Keratinocyte (primary cell): ENCODE data around the gene PFDN2. TPM values are rescaled to one million over a fixed set of nuclear protein-coding genes. Genes with fewer than 3 reads are reported as not detected.

Experiments used
- DNase-seq: peaks from one replicate; pipeline ENCODE4 v3.0.0-alpha.2; 2011; ENCODE audit warnings: low read depth, missing footprints, low spot score
- FAIRE-seq: peaks from 2 replicates; lab custom pipeline; 2011; peaks lifted over from hg19 to GRCh38; lab: Jason Lieb, UNC
- H2AFZ ChIP-seq: 2 replicates; pipeline ENCODE4 v1.6.0; 2012; ENCODE audit warnings: low read length, control low read depth, inconsistent platforms; ENCODE audit not compliant: control insufficient read depth
- H3K27ac ChIP-seq: 2 replicates; pipeline ENCODE4 v1.5.1; 2011; ENCODE audit warnings: low read length; ENCODE audit not compliant: control insufficient read depth, insufficient read depth
- H3K27me3 ChIP-seq: 3 replicates; pipeline ENCODE4 v1.6.0; 2011; ENCODE audit warnings: low read length; ENCODE audit not compliant: control insufficient read depth, insufficient read depth; ENCODE audit errors: extremely low read depth
- H3K36me3 ChIP-seq, 2 experiments: 2 replicates in 1 of 2; 3 replicates in 1 of 2; pipeline ENCODE4 v1.5.1; 2011; ENCODE audit warnings: low read length in 2 of 2, mild to moderate bottlenecking in 1 of 2; ENCODE audit not compliant: control insufficient read depth in 2 of 2, insufficient read depth in 2 of 2; ENCODE audit errors: extremely low read depth in 1 of 2
- H3K4me1 ChIP-seq: 3 replicates; pipeline ENCODE4 v1.5.1; 2011; ENCODE audit warnings: low read length; ENCODE audit not compliant: control insufficient read depth, insufficient read depth; ENCODE audit errors: extremely low read depth
- H3K4me2 ChIP-seq: 3 replicates; pipeline ENCODE4 v1.6.0; 2011; ENCODE audit warnings: low read depth, low read length; ENCODE audit not compliant: control insufficient read depth, insufficient read depth; ENCODE audit errors: extremely low read depth
- H3K4me3 ChIP-seq, 3 experiments: fragments of 200-600 bp in 1 of 3; sonication (generic) in 1 of 3; 2 replicates in 2 of 3; 3 replicates in 1 of 3; pipeline ENCODE4 v1.5.1; 2011 to 2016; ENCODE audit warnings: low read length in 3 of 3, mild to moderate bottlenecking in 3 of 3, control low read depth in 2 of 3, inconsistent platforms in 1 of 3, low read depth in 1 of 3, mixed read lengths in 1 of 3, mixed run types in 1 of 3, moderate library complexity in 1 of 3; ENCODE audit not compliant: control insufficient read depth in 2 of 3, insufficient read depth in 2 of 3; ENCODE audit errors: extremely low read depth in 1 of 3
- H3K79me2 ChIP-seq: 2 replicates; pipeline ENCODE4 v1.6.0; 2012; ENCODE audit warnings: low read length; ENCODE audit not compliant: control insufficient read depth, insufficient read depth
- H3K9ac ChIP-seq: 3 replicates; pipeline ENCODE4 v1.6.0; 2011; ENCODE audit warnings: low read length; ENCODE audit not compliant: control insufficient read depth, insufficient read depth; ENCODE audit errors: extremely low read depth
- H3K9me1 ChIP-seq: 3 replicates; pipeline ENCODE4 v1.6.0; 2011; ENCODE audit warnings: low read length; ENCODE audit not compliant: control insufficient read depth, insufficient read depth; ENCODE audit errors: extremely low read depth
- H3K9me3 ChIP-seq: 2 replicates; pipeline ENCODE4 v1.5.1; 2012; ENCODE audit warnings: low read depth, low read length; ENCODE audit not compliant: control insufficient read depth
- H4K20me1 ChIP-seq: 3 replicates; pipeline ENCODE4 v1.6.0; 2011; ENCODE audit warnings: low read length; ENCODE audit not compliant: control insufficient read depth, insufficient read depth; ENCODE audit errors: extremely low read depth
- CTCF ChIP-seq, 3 experiments: IDR thresholded peaks in 1 of 3; conservative IDR thresholded peaks in 1 of 3; optimal IDR thresholded peaks in 1 of 3; 2 replicates in 2 of 3; 3 replicates in 1 of 3; pipeline versions ENCODE3 to v1.5.1; 2011; ENCODE audit warnings: low read length in 3 of 3, mild to moderate bottlenecking in 3 of 3, moderate library complexity in 2 of 3, control low read depth in 1 of 3, inconsistent platforms in 1 of 3; ENCODE audit not compliant: insufficient read depth in 2 of 3; ENCODE audit errors: extremely low read depth in 1 of 3
- EZH2 ChIP-seq: IDR thresholded peaks from one replicate; pipeline ENCODE4 v1.6.1; 2012; ENCODE audit warnings: inconsistent platforms, mild to moderate bottlenecking, low read length, moderate library complexity
- dilution Hi-C: fragments of 300-500 bp; cut with MboI; formaldehyde crosslinking; loops from one replicate; pipeline ENCODE4 v1.7.0; 2020; ENCODE audit warnings: low sequenced_read_pairs; ENCODE audit not compliant: extremely low pct_ligation_motif_present
- polyA plus RNA-seq, 5 experiments: library from polyadenylated mRNA; depleted of rRNA in 3 of 5; stranded (reverse) in 3 of 5; stranded (forward) in 1 of 5; unstranded in 1 of 5; fragments of >200 nt; gene quantifications; 1 replicate in 1 of 5; 2 replicates in 3 of 5; 3 replicates in 1 of 5; pipeline versions ENCODE4 v1.2.1 to v1.2.3, GENCODE V29; 2011 to 2012; ENCODE audit warnings: missing spikeins in 2 of 5, low read depth in 1 of 5, low replicate concordance in 1 of 5

PFDN2 gene
- polyA plus RNA-seq, 1 donor (not counting 4 experiments of a cell fraction or from before 2014, with no cell fraction given), result 184 TPM

GRCh38 chr1:161113915-161114314 lies 3.9 kb downstream of the PFDN2 start:
- TF ChIP-seq CTCF (optimal IDR thresholded peaks at IDR 0.05 in 1 of 3, IDR thresholded peaks at IDR 0.05 in 1 of 3, conservative IDR thresholded peaks at IDR 0.05 in 1 of 3; ENCODE audit: extremely low read depth in 1 of 3, insufficient read depth in 2 of 3, low read length in 3 of 3) (no peak), EZH2 (no peak)
- Histone ChIP-seq H3K4me1 (peaks cover 26% of the 10 kb centered on the region), H3K79me2 (peaks cover 82% of the 10 kb centered on the region), H3K9me3 (no peaks in the 10 kb centered on the region), H3K36me3 (peaks cover 4 to 19% of the 10 kb centered on the region in 2 experiments), H3K4me3 (peak overlapping the region in 1 of 3 experiments; percentile 5), H3K27me3 (no peaks in the 10 kb centered on the region), H2AFZ (no peak overlapping the region), H4K20me1 (no peaks in the 10 kb centered on the region), H3K4me2 (peak overlapping the region; percentile 62), H3K27ac (peak overlapping the region; percentile 97), H3K9ac (no peak overlapping the region), H3K9me1 (no peaks in the 10 kb centered on the region)
- dilution Hi-C loops, result no loop called here
- DNase-seq (no peak), FAIRE-seq (no peak)

GRCh38 chr1:161111527-161111926 lies 6.3 kb downstream of the PFDN2 start:
- no peaks in the 10 kb centered on the region for H3K9me1 ChIP-seq
- H3K4me3 ChIP-seq, result no peak overlapping the region
- FAIRE-seq, result no peak
- no peaks in the 10 kb centered on the region for H3K9me3 ChIP-seq
- DNase-seq, result no peak
- no peak overlapping the region for H2AFZ ChIP-seq
- dilution Hi-C loops, result no loop called here
- peaks cover 4 to 26% of the 10 kb centered on the region in 2 experiments for H3K36me3 ChIP-seq
- H3K4me2 ChIP-seq, result no peak overlapping the region
- H3K9ac ChIP-seq, result no peak overlapping the region
- H3K4me1 ChIP-seq, result peaks cover 21% of the 10 kb centered on the region
- no peak overlapping the region for H3K27ac ChIP-seq
- no peaks in the 10 kb centered on the region for H4K20me1 ChIP-seq
- H3K27me3 ChIP-seq, result no peaks in the 10 kb centered on the region
- H3K79me2 ChIP-seq, result peaks cover 85% of the 10 kb centered on the region
- TF ChIP-seq CTCF (optimal IDR thresholded peaks at IDR 0.05 in 1 of 3, IDR thresholded peaks at IDR 0.05 in 1 of 3, conservative IDR thresholded peaks at IDR 0.05 in 1 of 3; ENCODE audit: extremely low read depth in 1 of 3, insufficient read depth in 2 of 3, low read length in 3 of 3), result no peak
- no peak for TF ChIP-seq EZH2
